ENCODE data around the gene CLDN5. TPM values are rescaled to one million over a fixed set of nuclear protein-coding genes. Genes with fewer than 3 reads are reported as not detected.

Gene CLDN5
- total and polyA plus RNA-seq, 2 donors (not counting 1 experiment from before 2014, with no cell fraction given), result not detected

GRCh38 chr22:19517171-19517500 lies 7.1 kb downstream of the CLDN5 start:
- H3K27ac ChIP-seq (ENCODE audit: low read length in 2 of 2), result no peak overlapping the region
- H3K9ac ChIP-seq (ENCODE audit: low read length), result no peak overlapping the region
- H3K79me2 ChIP-seq (ENCODE audit: control insufficient read depth, insufficient read depth, low read length), result no peaks in the 10 kb centered on the region
- no peaks in the 10 kb centered on the region for H3K27me3 Mint-ChIP-seq
- H3K36me3 ChIP-seq (replicated peaks in 1 of 2; ENCODE audit: control extremely low read depth in 1 of 2, control insufficient read depth in 1 of 2, extremely low read depth in 1 of 2, insufficient read depth in 2 of 2, low read length in 1 of 2), result no peaks in the 10 kb centered on the region
- no peak overlapping the region for H3K27ac Mint-ChIP-seq
- no peak overlapping the region for H3K4me3 Mint-ChIP-seq
- CTCF ChIA-PET, result no interaction called here
- no peak overlapping the region for H3K4me3 ChIP-seq (ENCODE audit: control extremely low read depth in 1 of 5, extremely low read depth in 1 of 5, insufficient read depth in 1 of 5, low read depth in 2 of 5, low read length in 4 of 5)
- H3K4me2 ChIP-seq (replicated peaks; ENCODE audit: low read depth, low read length, poor library complexity, severe bottlenecking), result no peak overlapping the region
- H3K9me3 Mint-ChIP-seq (ENCODE audit: insufficient read depth), result no peaks in the 10 kb centered on the region
- intact Hi-C loops (cut with micrococcal nuclease), result no loop called here
- H3K4me1 Mint-ChIP-seq, result no peaks in the 10 kb centered on the region
- H4K20me1 ChIP-seq (ENCODE audit: control insufficient read depth, insufficient read depth, low read length, poor library complexity, severe bottlenecking), result no peaks in the 10 kb centered on the region
- WGBS (ENCODE audit: insufficient coverage), result over 99% methylated on average over 10 of the region's 10 CpGs
- DNase-seq (no peak), ATAC-seq (ENCODE audit: low read depth) (no peak)
- no peak for TF ChIP-seq EZH2 (IDR thresholded peaks at IDR 0.05; ENCODE audit: borderline replicate concordance, insufficient read depth, low read depth, low read length, poor library complexity, severe bottlenecking)
- no peaks in the 10 kb centered on the region for H3K4me1 ChIP-seq (ENCODE audit: control insufficient read depth in 2 of 2, insufficient read depth in 2 of 2, low read length in 2 of 2)
- POLR2A ChIA-PET, result no interaction called here
- no peak overlapping the region for H2AFZ ChIP-seq (ENCODE audit: insufficient read depth, low read depth, low read length, poor library complexity, severe bottlenecking)
- H3K27me3 ChIP-seq (replicated peaks in 1 of 4; ENCODE audit: control extremely low read depth in 1 of 4, control insufficient read depth in 3 of 4, insufficient read depth in 4 of 4, low read length in 3 of 4), result no peaks in the 10 kb centered on the region
- H3K9me3 ChIP-seq (ENCODE audit: control extremely low read depth in 1 of 3, control insufficient read depth in 2 of 3, insufficient read depth in 1 of 3, low read length in 2 of 3), result peaks cover 0 to 7% (median 0%) of the 10 kb centered on the region in 3 donors

GRCh38 chr22:19516378-19517170 lies 7.6 kb downstream of the CLDN5 start:
- CTCF ChIA-PET, result no interaction called here
- no peaks in the 10 kb centered on the region for H3K4me1 ChIP-seq (ENCODE audit: control insufficient read depth in 2 of 2, insufficient read depth in 2 of 2, low read length in 2 of 2)
- no peak overlapping the region for H2AFZ ChIP-seq (ENCODE audit: insufficient read depth, low read depth, low read length, poor library complexity, severe bottlenecking)
- Mint-ChIP-seq H3K4me3 (no peak overlapping the region), H3K27me3 (no peaks in the 10 kb centered on the region), H3K4me1 (no peaks in the 10 kb centered on the region), H3K27ac (no peak overlapping the region), H3K9me3 (ENCODE audit: insufficient read depth) (no peaks in the 10 kb centered on the region)
- no peaks in the 10 kb centered on the region for H3K27me3 ChIP-seq (replicated peaks in 1 of 4; ENCODE audit: control extremely low read depth in 1 of 4, control insufficient read depth in 3 of 4, insufficient read depth in 4 of 4, low read length in 3 of 4)
- H3K4me2 ChIP-seq (replicated peaks; ENCODE audit: low read depth, low read length, poor library complexity, severe bottlenecking), result no peak overlapping the region
- no peaks in the 10 kb centered on the region for H3K79me2 ChIP-seq (ENCODE audit: control insufficient read depth, insufficient read depth, low read length)
- POLR2A ChIA-PET, result no interaction called here
- TF ChIP-seq EZH2 (IDR thresholded peaks at IDR 0.05; ENCODE audit: borderline replicate concordance, insufficient read depth, low read depth, low read length, poor library complexity, severe bottlenecking) (no peak), CTCF (IDR thresholded peaks at IDR 0.05) (no peak)
- no peaks in the 10 kb centered on the region for H4K20me1 ChIP-seq (ENCODE audit: control insufficient read depth, insufficient read depth, low read length, poor library complexity, severe bottlenecking)
- no peaks in the 10 kb centered on the region for H3K36me3 ChIP-seq (replicated peaks in 1 of 2; ENCODE audit: control extremely low read depth in 1 of 2, control insufficient read depth in 1 of 2, extremely low read depth in 1 of 2, insufficient read depth in 2 of 2, low read length in 1 of 2)
- H3K9me3 ChIP-seq (ENCODE audit: control extremely low read depth in 1 of 3, control insufficient read depth in 2 of 3, insufficient read depth in 1 of 3, low read length in 2 of 3), result peaks cover 0 to 7% (median 0%) of the 10 kb centered on the region in 3 donors
- H3K9ac ChIP-seq (ENCODE audit: low read length), result no peak overlapping the region
- no peak overlapping the region for H3K4me3 ChIP-seq (ENCODE audit: control extremely low read depth in 1 of 5, extremely low read depth in 1 of 5, insufficient read depth in 1 of 5, low read depth in 2 of 5, low read length in 4 of 5)
- H3K27ac ChIP-seq (ENCODE audit: low read length in 2 of 2), result no peak overlapping the region
- no peak for ATAC-seq (ENCODE audit: low read depth)
- intact Hi-C loops (cut with micrococcal nuclease), result no loop called here
- no peak for DNase-seq
- WGBS (ENCODE audit: insufficient coverage), result 99% methylated on average over 19 of the region's 19 CpGs
